ENCODE results near the gene SLMAP.

GRCh38 chr3:57896031-57896430 lies 139.9 kb downstream of the SLMAP start:
- TF ChIP-seq CTCF (IDR thresholded peaks at IDR 0.05; ENCODE audit: borderline replicate concordance, extremely low read depth, low read length, poor library complexity, severe bottlenecking) (no peak), EZH2 (IDR thresholded peaks at IDR 0.05; ENCODE audit: borderline replicate concordance, low read depth, low read length, severe bottlenecking) (no peak)
